HepG2 (cell line): Measurements from ENCODE around the gene NAALADL1. TPM values are rescaled to one million over a fixed set of nuclear protein-coding genes. Genes with fewer than 3 reads are reported as not detected.

ENCODE experiments used
- ATAC-seq: fragments of 200-7000 bp; cut with Tn5 transposase; 3 replicates; pipeline ENCODE4 v1.9.1; 2020; ENCODE audit warnings: mild to moderate bottlenecking, moderate library complexity
- BruUV-seq: library from RNA; stranded (reverse); fragments of 400-500 nt; replicated peaks from 2 replicates; lab custom pipeline; 2021; lab: Mats Ljungman, UMichigan
- CTCF ChIA-PET: fragments of 300-600 bp; formaldehyde crosslinking; extraction: SDS; loops from one replicate; lab custom pipeline; 2021; ENCODE audit warnings: low total read pairs, inconsistent platforms, low intra/inter-chr PET ratio; lab: Yijun Ruan, JAX
- POLR2A ChIA-PET: fragments of 350-600 bp; sonication (Branson Sonifier 250); formaldehyde crosslinking; loops from one replicate; lab custom pipeline; 2020; ENCODE audit warnings: antibody characterized with exemption, inconsistent platforms; lab: Yijun Ruan, JAX
- DNase-seq: peaks from one replicate; pipeline ENCODE4 v3.0.0-alpha.2; 2015; ENCODE audit warnings: low spot score
- FAIRE-seq: peaks from 3 replicates; lab custom pipeline; 2011; peaks lifted over from hg19 to GRCh38; lab: Jason Lieb, UNC
- H2AFZ ChIP-seq: one replicate; pipeline ENCODE4 v1.6.1; 2011; ENCODE audit warnings: low read length, inconsistent platforms
- H3K27ac ChIP-seq: fragments of 300-600 bp; 3 replicates; pipeline ENCODE4 v1.8.0; 2011; ENCODE audit warnings: mixed run types, mild to moderate bottlenecking, mixed read lengths, low read length, inconsistent platforms; ENCODE audit not compliant: insufficient read depth; ENCODE audit errors: extremely low read length
- H3K27me3 ChIP-seq, 2 experiments: fragments of 200-600 bp in 1 of 2; 2 replicates in 1 of 2; 3 replicates in 1 of 2; pipeline versions ENCODE4 v1.6.0 to v1.8.0; 2011; ENCODE audit warnings: low read length in 2 of 2, mild to moderate bottlenecking in 2 of 2, moderate library complexity in 2 of 2, inconsistent platforms in 1 of 2; ENCODE audit not compliant: insufficient read depth in 2 of 2, control insufficient read depth in 1 of 2
- H3K36me3 ChIP-seq, 2 experiments: fragments of 200-600 bp in 1 of 2; replicated peaks in 1 of 2; 2 replicates in 1 of 2; 3 replicates in 1 of 2; pipeline versions ENCODE4 v1.5.1 to v1.8.0; 2011; ENCODE audit warnings: low read length in 2 of 2, inconsistent platforms in 1 of 2; ENCODE audit not compliant: insufficient read depth in 2 of 2, control insufficient read depth in 1 of 2
- H3K4me1 ChIP-seq: 2 replicates; pipeline ENCODE4 v1.5.1; 2012; ENCODE audit warnings: low read length, inconsistent platforms; ENCODE audit not compliant: insufficient read depth
- H3K4me2 ChIP-seq: 2 replicates; pipeline ENCODE4 v1.6.0; 2011; ENCODE audit warnings: low read depth, low read length, inconsistent platforms
- H3K4me3 ChIP-seq, 3 experiments: fragments of 200-600 bp in 1 of 3; sonication (generic), shearing (Covaris generic) in 1 of 3; replicated peaks in 1 of 3; 2 replicates each; pipeline ENCODE4 v1.5.1; 2011 to 2016; ENCODE audit warnings: low read length in 3 of 3, inconsistent platforms in 2 of 3, low read depth in 2 of 3, mild to moderate bottlenecking in 2 of 3, control low read depth in 1 of 3, mixed read lengths in 1 of 3; ENCODE audit not compliant: insufficient read depth in 1 of 3
- H3K79me2 ChIP-seq: one replicate; pipeline ENCODE4 v1.6.1; 2011; ENCODE audit warnings: low read length, inconsistent platforms; ENCODE audit not compliant: insufficient read depth
- H3K9ac ChIP-seq: 2 replicates; pipeline ENCODE4 v1.6.0; 2011; ENCODE audit warnings: mild to moderate bottlenecking, low read depth, low read length, inconsistent platforms; ENCODE audit not compliant: insufficient read depth
- H3K9me3 ChIP-seq: 2 replicates; pipeline ENCODE4 v1.5.1; 2012; ENCODE audit warnings: mild to moderate bottlenecking, low read length
- H4K20me1 ChIP-seq: 2 replicates; pipeline ENCODE4 v1.6.0; 2011; ENCODE audit warnings: inconsistent platforms, mild to moderate bottlenecking, low read length, moderate library complexity; ENCODE audit not compliant: insufficient read depth
- AGO2 ChIP-seq: fragments of 200-400 bp; formaldehyde crosslinking; optimal IDR thresholded peaks from 2 replicates; pipeline ENCODE3; 2017; ENCODE audit warnings: mild to moderate bottlenecking, low read depth, low read length, moderate library complexity
- ATF7 ChIP-seq, 2 experiments: fragments of 450-650 bp in 1 of 2; sonication (generic) in 1 of 2; formaldehyde crosslinking in 1 of 2; IDR thresholded peaks; 2 replicates each; pipeline versions ENCODE4 v1.4.0 to v1.6.1; 2016 to 2020; ENCODE audit warnings: antibody characterized with exemption in 1 of 2, mild to moderate bottlenecking in 1 of 2, missing genetic modification reagents in 1 of 2
- RAD51 ChIP-seq: fragments of 450-650 bp; IDR thresholded peaks from 2 replicates; pipeline ENCODE4 v1.6.1; 2016; ENCODE audit warnings: borderline replicate concordance
- RBFOX2 ChIP-seq: fragments of 200-400 bp; formaldehyde crosslinking; IDR thresholded peaks from 2 replicates; pipeline ENCODE4 v1.6.1; 2017; ENCODE audit warnings: low read depth, mild to moderate bottlenecking, low read length
- SIN3A ChIP-seq: IDR thresholded peaks from 2 replicates; pipeline ENCODE4 v1.6.1; 2011; ENCODE audit warnings: low read depth, mild to moderate bottlenecking, control low read depth, low read length, borderline replicate concordance
- THYN1 ChIP-seq: sonication (generic); formaldehyde crosslinking; IDR thresholded peaks from 2 replicates; pipeline ENCODE4 v1.8.1; 2023; ENCODE audit warnings: low read depth, mild to moderate bottlenecking, moderate library complexity, missing genetic modification reagents, borderline replicate concordance
- ZBTB2 ChIP-seq: sonication (generic); formaldehyde crosslinking; IDR thresholded peaks from 2 replicates; pipeline ENCODE4 v1.8.0; 2022; ENCODE audit warnings: low read depth, missing genetic modification reagents
- ZNF670 ChIP-seq: sonication (generic); formaldehyde crosslinking; IDR thresholded peaks from 2 replicates; pipeline ENCODE4 v1.8.0; 2022; ENCODE audit warnings: mild to moderate bottlenecking, missing genetic modification reagents, borderline replicate concordance
- ZNF883 ChIP-seq: sonication (generic); formaldehyde crosslinking; IDR thresholded peaks from 2 replicates; pipeline ENCODE4 v1.5.1; 2020; ENCODE audit warnings: mild to moderate bottlenecking, missing genetic modification reagents; ENCODE audit errors: not compliant biosample characterization
- ZNF891 ChIP-seq: sonication (generic); formaldehyde crosslinking; IDR thresholded peaks from 2 replicates; pipeline ENCODE4 v1.5.0; 2020; ENCODE audit warnings: mild to moderate bottlenecking, missing genetic modification reagents
- WGBS: methylation state at CpG from one replicate; pipeline ENCODE4 v1.1.6; 2017; ENCODE audit warnings: low lambda C conversion rate; 5-methylcytosine and 5-hydroxymethylcytosine counted together
- in situ Hi-C: cut with HindIII; loops from 2 replicates; pipeline ENCODE4 v1.10.0; 2017; ENCODE audit warnings: low pct_unique_long_range_greater_than_20kb; ENCODE audit not compliant: extremely low pct_ligation_motif_present
- intact Hi-C: fragments of 100-400 bp; cut with micrococcal nuclease; formaldehyde crosslinking; loops from one replicate; pipeline ENCODE4 v1.10.0; 2022; ENCODE audit not compliant: unreplicated experiment
- polyA plus RNA-seq, 8 experiments: library from polyadenylated mRNA; depleted of rRNA in 3 of 8; stranded (reverse) in 7 of 8; unstranded in 1 of 8; fragments of >200 nt; fragmentation: Illumina TruSeq in 4 of 8; extraction: Trizol in 4 of 8; gene quantifications; 2 replicates each; pipeline versions ENCODE4 v1.2.1 to v1.2.3, GENCODE V29; 2011 to 2016; ENCODE audit warnings: low read depth in 4 of 8, missing spikeins in 1 of 8, mixed read lengths in 1 of 8; ENCODE audit not compliant: insufficient read depth in 1 of 8
- total RNA-seq, 5 experiments: library from RNA; depleted of rRNA; stranded (reverse); fragments of >200 nt; fragmentation: Illumina TruSeq; extraction: Trizol; gene quantifications; 2 replicates each; pipeline ENCODE4 v1.2.3, GENCODE V29; 2016; ENCODE audit warnings: low read depth in 1 of 5
- TF ChIP-seq, protein P1 (sequence below): sonication (generic); formaldehyde crosslinking; IDR thresholded peaks from 2 replicates; pipeline ENCODE4 v1.4.0; 2020; ENCODE audit warnings: missing genetic modification reagents

The NAALADL1 gene
- total and polyA plus RNA-seq, 2 of the 13 experiments (the other 11 are each of a cell fraction or from before 2014, with no cell fraction given) = 9.3 to 33.9 TPM

- Histone ChIP-seq H2AFZ (no peak overlapping the region), H3K27ac (no peak overlapping the region), H3K9ac (no peak overlapping the region), H3K36me3 (peaks cover 8 to 25% of the 10 kb centered on the region in 2 experiments; a peak in 4 of 5 replicates), H3K79me2 (peaks cover 4% of the 10 kb centered on the region), H3K4me1 (peaks cover 12% of the 10 kb centered on the region), H3K4me2 (no peak overlapping the region), H3K9me3 (no peaks in the 10 kb centered on the region), H3K27me3 (no peaks in the 10 kb centered on the region), H4K20me1 (no peaks in the 10 kb centered on the region), H3K4me3 (no peak overlapping the region)
- DNase-seq (no peak), FAIRE-seq (no peak), ATAC-seq (no peak)
- intact Hi-C loops (no loop called here), in situ Hi-C loops (no loop called here)
- TF ChIP-seq THYN1 (CRISPR knock-in tag) = no peak
- peak; percentile 33 for TF ChIP-seq AGO2
- TF ChIP-seq RBFOX2 = peak; percentile 53
- ChIA-PET POLR2A (no interaction called here), CTCF (no interaction called here)
- no TSS peak for BruUV-seq
- 96% methylated on average over 47 of the region's 52 CpGs for WGBS
Observed at GRCh38 chr11:65107751-65108468, 49.6 kb upstream of the NAALADL1 start.

DNA sequence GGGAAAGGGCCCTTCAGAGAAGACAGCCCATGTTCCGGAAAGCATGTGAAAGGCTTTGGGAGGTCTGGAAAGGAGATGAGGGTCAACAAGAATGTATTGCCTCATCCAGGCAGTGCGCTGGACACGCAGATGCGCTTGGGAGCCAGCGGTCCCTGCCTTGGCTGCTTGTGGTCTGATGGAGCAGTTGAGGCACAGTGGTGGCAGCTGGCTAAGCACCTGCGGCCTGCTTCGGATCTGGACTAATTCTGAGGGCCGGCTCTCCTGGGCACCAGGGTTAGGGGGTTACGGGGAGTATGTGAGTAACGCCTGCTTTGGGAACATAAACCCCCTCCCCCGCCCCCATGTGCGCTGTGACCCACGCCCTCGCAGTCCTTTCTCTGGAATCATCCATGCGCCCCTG is 48.7 kb upstream of the NAALADL1 start:
- ChIA-PET CTCF (no interaction called here), POLR2A (no interaction called here)
- H3K27ac ChIP-seq = no peak overlapping the region
- FAIRE-seq (no peak), ATAC-seq (no peak), DNase-seq (no peak)
- H3K9ac ChIP-seq = no peak overlapping the region
- H3K4me2 ChIP-seq = no peak overlapping the region
- no TSS peak for BruUV-seq
- H4K20me1 ChIP-seq = no peaks in the 10 kb centered on the region
- in situ Hi-C loops (no loop called here), intact Hi-C loops (no loop called here)
- H3K79me2 ChIP-seq = peaks cover 3% of the 10 kb centered on the region
- no peak overlapping the region for H3K4me3 ChIP-seq
- H3K36me3 ChIP-seq = peaks cover 9 to 25% of the 10 kb centered on the region in 2 experiments; a peak in 4 of 5 replicates
- H3K9me3 ChIP-seq = no peaks in the 10 kb centered on the region
- peaks cover 12% of the 10 kb centered on the region for H3K4me1 ChIP-seq
- WGBS = 100% methylated on average over 6 of the region's 15 CpGs
- H3K27me3 ChIP-seq = no peaks in the 10 kb centered on the region
- no peak overlapping the region for H2AFZ ChIP-seq
- no peak for TF ChIP-seq RAD51
- TF ChIP-seq, protein P1, sequence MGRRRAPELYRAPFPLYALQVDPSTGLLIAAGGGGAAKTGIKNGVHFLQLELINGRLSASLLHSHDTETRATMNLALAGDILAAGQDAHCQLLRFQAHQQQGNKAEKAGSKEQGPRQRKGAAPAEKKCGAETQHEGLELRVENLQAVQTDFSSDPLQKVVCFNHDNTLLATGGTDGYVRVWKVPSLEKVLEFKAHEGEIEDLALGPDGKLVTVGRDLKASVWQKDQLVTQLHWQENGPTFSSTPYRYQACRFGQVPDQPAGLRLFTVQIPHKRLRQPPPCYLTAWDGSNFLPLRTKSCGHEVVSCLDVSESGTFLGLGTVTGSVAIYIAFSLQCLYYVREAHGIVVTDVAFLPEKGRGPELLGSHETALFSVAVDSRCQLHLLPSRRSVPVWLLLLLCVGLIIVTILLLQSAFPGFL (CRISPR knock-in tag) = no peak
- no peak for TF ChIP-seq SIN3A
- TF ChIP-seq ZBTB2 = no peak
- no peak for TF ChIP-seq ZNF891
- TF ChIP-seq ATF7 (IDR thresholded peaks at IDR 0.05) = no peak
- TF ChIP-seq ATF7 (CRISPR knock-in tag; IDR thresholded peaks at IDR 0.05) = no peak
- no peak for TF ChIP-seq ZNF883
- TF ChIP-seq ZNF670 = no peak
